CD4-positive, alpha-beta memory T cell (primary cell): ENCODE results near the gene TNNC1. TPM values are rescaled to one million over a fixed set of nuclear protein-coding genes. Genes with fewer than 3 reads are reported as not detected.
A peak's percentile ranks its signal among the peaks of the same experiment; 100 is the strongest.

Source experiments
- CTCF ChIA-PET: fragments of 350-600 bp; sonication (Branson Sonifier 250); formaldehyde crosslinking; loops from one replicate; lab custom pipeline; 2021; ENCODE audit warnings: inconsistent platforms; ENCODE audit not compliant: partially characterized antibody; lab: Charles Lee
- POLR2A ChIA-PET: fragments of 350-600 bp; sonication (Branson Sonifier 250); formaldehyde crosslinking; loops from one replicate; lab custom pipeline; 2021; ENCODE audit not compliant: partially characterized antibody; lab: Charles Lee
- DNase-seq, 5 donors: peaks; one replicate each; pipeline versions ENCODE4 v3.0.0 to v3.0.0-alpha.2; 2020 to 2022; ENCODE audit warnings: mixed read lengths in 1 of 5
- H3K27ac ChIP-seq: one replicate; pipeline ENCODE4 v1.7.0; 2013; ENCODE audit warnings: low read depth, low read length
- H3K27me3 ChIP-seq: 2 replicates; pipeline ENCODE4 v1.7.0; 2013; ENCODE audit warnings: mild to moderate bottlenecking, low read length, moderate library complexity; ENCODE audit not compliant: insufficient read depth
- H3K36me3 ChIP-seq: 2 replicates; pipeline ENCODE4 v1.7.0; 2013; ENCODE audit warnings: mild to moderate bottlenecking, low read length, moderate library complexity; ENCODE audit not compliant: insufficient read depth
- H3K4me1 ChIP-seq: 2 replicates; pipeline ENCODE4 v1.7.0; 2013; ENCODE audit warnings: mild to moderate bottlenecking, low read length, moderate library complexity; ENCODE audit not compliant: insufficient read depth
- H3K4me3 ChIP-seq, 2 donors: one replicate each; pipeline ENCODE4 v1.7.0; 2013; ENCODE audit warnings: low read length in 2 of 2, mild to moderate bottlenecking in 1 of 2
- H3K9me3 ChIP-seq, 2 donors: one replicate each; pipeline ENCODE4 v1.7.0; 2013; ENCODE audit warnings: low read length in 2 of 2, control low read depth in 1 of 2; ENCODE audit not compliant: control insufficient read depth in 1 of 2
- H3K27ac Mint-ChIP-seq, 7 donors: one replicate each; pipeline ENCODE4 v1.8.0; 2020 to 2021; ENCODE audit warnings: mixed read lengths in 7 of 7, mild to moderate bottlenecking in 6 of 7, inconsistent platforms in 3 of 7, moderate library complexity in 3 of 7
- H3K27me3 Mint-ChIP-seq, 2 donors: one replicate each; pipeline ENCODE4 v1.8.0; 2020 to 2021; ENCODE audit warnings: mixed read lengths in 2 of 2
- H3K36me3 Mint-ChIP-seq, 2 donors: one replicate each; pipeline ENCODE4 v1.8.0; 2020 to 2021; ENCODE audit warnings: mixed read lengths in 2 of 2, inconsistent platforms in 1 of 2, mild to moderate bottlenecking in 1 of 2
- H3K4me1 Mint-ChIP-seq, 4 donors: one replicate each; pipeline ENCODE4 v1.8.0; 2020 to 2021; ENCODE audit warnings: mixed read lengths in 4 of 4, mild to moderate bottlenecking in 1 of 4
- H3K4me3 Mint-ChIP-seq, 8 donors: one replicate each; pipeline ENCODE4 v1.8.0; 2020 to 2021; ENCODE audit warnings: mixed read lengths in 8 of 8, mild to moderate bottlenecking in 7 of 8, moderate library complexity in 6 of 8, inconsistent platforms in 3 of 8
- H3K9me3 Mint-ChIP-seq, 8 donors: one replicate each; pipeline ENCODE4 v1.8.0; 2020 to 2021; ENCODE audit warnings: mixed read lengths in 8 of 8, mild to moderate bottlenecking in 5 of 8, inconsistent platforms in 3 of 8, moderate library complexity in 1 of 8
- intact Hi-C: fragments of 100-400 bp; cut with micrococcal nuclease; formaldehyde crosslinking; loops from one replicate; pipeline ENCODE4 v1.15.1; 2023
- polyA plus RNA-seq, 2 donors: library from polyadenylated mRNA; unstranded; fragments of 300-500 nt; fragmentation: Illumina TruSeq; gene quantifications; one replicate each; pipeline ENCODE4 v1.2.3, GENCODE V29; 2021
- total RNA-seq, 2 experiments: library from RNA; stranded (reverse); gene quantifications; one replicate each; pipeline ENCODE4 v1.2.3, GENCODE V29; 2021

The TNNC1 gene
- total and polyA plus RNA-seq, 4 experiments from 2014 or later: 0.92 to 7.1 (median 5.3) TPM; not detected in 1

GRCh38 chr3:52441091-52441771 lies 12.6 kb downstream of the TNNC1 start:
- no peaks in the 10 kb centered on the region for H3K36me3 Mint-ChIP-seq
- intact Hi-C loops: no loop called here
- Histone ChIP-seq H3K4me3 (no peak overlapping the region), H3K27me3 (no peaks in the 10 kb centered on the region), H3K27ac (no peak overlapping the region), H3K4me1 (peaks cover 7% of the 10 kb centered on the region), H3K36me3 (no peaks in the 10 kb centered on the region), H3K9me3 (no peaks in the 10 kb centered on the region)
- no peak overlapping the region for H3K4me3 Mint-ChIP-seq
- H3K27ac Mint-ChIP-seq: no peak overlapping the region
- no peak for DNase-seq
- ChIA-PET POLR2A (no interaction called here), CTCF (no interaction called here)
- H3K9me3 Mint-ChIP-seq: no peaks in the 10 kb centered on the region
- H3K4me1 Mint-ChIP-seq: peaks cover 2 to 10% (median 6%) of the 10 kb centered on the region in 4 donors
- H3K27me3 Mint-ChIP-seq: no peaks in the 10 kb centered on the region

GRCh38 chr3:52440671-52441070 lies 13.2 kb downstream of the TNNC1 start:
- intact Hi-C loops: no loop called here
- Histone ChIP-seq H3K27me3 (no peaks in the 10 kb centered on the region), H3K4me1 (peaks cover 7% of the 10 kb centered on the region), H3K27ac (no peak overlapping the region), H3K9me3 (no peaks in the 10 kb centered on the region), H3K4me3 (no peak overlapping the region), H3K36me3 (no peaks in the 10 kb centered on the region)
- CTCF ChIA-PET: no interaction called here
- no peak overlapping the region for H3K4me3 Mint-ChIP-seq
- no peaks in the 10 kb centered on the region for H3K27me3 Mint-ChIP-seq
- POLR2A ChIA-PET: no interaction called here
- H3K27ac Mint-ChIP-seq: no peak overlapping the region
- no peaks in the 10 kb centered on the region for H3K9me3 Mint-ChIP-seq
- DNase-seq: no peak
- no peaks in the 10 kb centered on the region for H3K36me3 Mint-ChIP-seq
- H3K4me1 Mint-ChIP-seq: peaks cover 2 to 10% (median 6%) of the 10 kb centered on the region in 4 donors

- H3K9me3 Mint-ChIP-seq: no peaks in the 10 kb centered on the region
- no peak overlapping the region for H3K27ac ChIP-seq
- no peak overlapping the region for H3K4me3 ChIP-seq
- H3K4me3 Mint-ChIP-seq: no peak overlapping the region
- no peaks in the 10 kb centered on the region for H3K27me3 Mint-ChIP-seq
- H3K9me3 ChIP-seq: no peaks in the 10 kb centered on the region
- no peaks in the 10 kb centered on the region for H3K36me3 Mint-ChIP-seq
- H3K4me1 Mint-ChIP-seq: peaks cover 2 to 10% (median 3%) of the 10 kb centered on the region in 4 donors
- no peaks in the 10 kb centered on the region for H3K27me3 ChIP-seq
- peaks cover 4% of the 10 kb centered on the region for H3K4me1 ChIP-seq
- no peak for DNase-seq
- ChIA-PET CTCF (interaction anchor here (1.5 to 1.9 kb wide), 2 partner anchors 11 to 28 kb away, joined by 4 to 8 read pairs; no protein-coding TSS in a partner anchor), POLR2A (no interaction called here)
- intact Hi-C loops: no loop called here
- H3K27ac Mint-ChIP-seq: peak overlapping the region in 2 of 7 donors; percentile 46 to 66
- H3K36me3 ChIP-seq: no peaks in the 10 kb centered on the region
These were observed 13.6 kb downstream of the TNNC1 start for GRCh38 chr3:52440249-52440551.

- H3K36me3 ChIP-seq: no peaks in the 10 kb centered on the region
- H3K9me3 ChIP-seq: no peaks in the 10 kb centered on the region
- peaks cover 0 to 6% (median 2%) of the 10 kb centered on the region in 4 donors for H3K4me1 Mint-ChIP-seq
- intact Hi-C loops: no loop called here
- H3K4me1 ChIP-seq: no peaks in the 10 kb centered on the region
- H3K4me3 Mint-ChIP-seq: no peak overlapping the region
- H3K27me3 Mint-ChIP-seq: no peaks in the 10 kb centered on the region
- no peaks in the 10 kb centered on the region for H3K27me3 ChIP-seq
- no peak for DNase-seq
- H3K9me3 Mint-ChIP-seq: no peaks in the 10 kb centered on the region
- ChIA-PET CTCF (interaction anchor here (1.1 to 1.9 kb wide), 5 partner anchors 8 to 295 kb away, joined by 3 to 8 read pairs (median 4); no protein-coding TSS in a partner anchor), POLR2A (no interaction called here)
- H3K36me3 Mint-ChIP-seq: no peaks in the 10 kb centered on the region
- no peak overlapping the region for H3K27ac Mint-ChIP-seq
- H3K4me3 ChIP-seq: no peak overlapping the region
- no peak overlapping the region for H3K27ac ChIP-seq
These were observed 14.2 kb downstream of the TNNC1 start for GRCh38 chr3:52439426-52440248.

GRCh38 chr3:52438579-52439425 lies 15.0 kb downstream of the TNNC1 start:
- no peak overlapping the region for H3K27ac Mint-ChIP-seq
- H3K36me3 ChIP-seq: no peaks in the 10 kb centered on the region
- H3K9me3 ChIP-seq: no peaks in the 10 kb centered on the region
- H3K9me3 Mint-ChIP-seq: no peaks in the 10 kb centered on the region
- peaks cover under 1% of the 10 kb centered on the region for H3K4me1 ChIP-seq
- no peak overlapping the region for H3K4me3 ChIP-seq
- H3K4me3 Mint-ChIP-seq: no peak overlapping the region
- no peak for DNase-seq
- no peaks in the 10 kb centered on the region for H3K36me3 Mint-ChIP-seq
- no peak overlapping the region for H3K27ac ChIP-seq
- H3K27me3 Mint-ChIP-seq: no peaks in the 10 kb centered on the region
- H3K4me1 Mint-ChIP-seq: no peaks in the 10 kb centered on the region
- H3K27me3 ChIP-seq: no peaks in the 10 kb centered on the region
- ChIA-PET POLR2A (no interaction called here), CTCF (interaction anchor here (0.6 to 1.9 kb wide), 7 partner anchors 9 to 294 kb away, joined by 3 to 8 read pairs (median 3); no protein-coding TSS in a partner anchor)
- intact Hi-C loops: no loop called here

- peaks cover 2 to 3% (median 3%) of the 10 kb centered on the region in 4 donors for H3K4me1 Mint-ChIP-seq
- H3K4me3 Mint-ChIP-seq: no peak overlapping the region
- no peaks in the 10 kb centered on the region for H3K36me3 Mint-ChIP-seq
- ChIA-PET CTCF (no interaction called here), POLR2A (no interaction called here)
- no peaks in the 10 kb centered on the region for H3K27me3 Mint-ChIP-seq
- intact Hi-C loops: no loop called here
- no peaks in the 10 kb centered on the region for H3K9me3 ChIP-seq
- peaks cover 6% of the 10 kb centered on the region for H3K4me1 ChIP-seq
- no peak overlapping the region for H3K27ac Mint-ChIP-seq
- H3K36me3 ChIP-seq: no peaks in the 10 kb centered on the region
- H3K27me3 ChIP-seq: no peaks in the 10 kb centered on the region
- H3K9me3 Mint-ChIP-seq: no peaks in the 10 kb centered on the region
- no peak for DNase-seq
- H3K27ac ChIP-seq: no peak overlapping the region
- H3K4me3 ChIP-seq: no peak overlapping the region
These were observed 15.8 kb downstream of the TNNC1 start for GRCh38 chr3:52438104-52438376.
